ENCODE data around the gene BBLN.
"Not testable (repeated sequence)": the region's sequence is repeated elsewhere in the genome, so short reads cannot be mapped to it uniquely, and the experiment has no call there.

Gene BBLN, protein sequence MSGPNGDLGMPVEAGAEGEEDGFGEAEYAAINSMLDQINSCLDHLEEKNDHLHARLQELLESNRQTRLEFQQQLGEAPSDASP

DNA sequence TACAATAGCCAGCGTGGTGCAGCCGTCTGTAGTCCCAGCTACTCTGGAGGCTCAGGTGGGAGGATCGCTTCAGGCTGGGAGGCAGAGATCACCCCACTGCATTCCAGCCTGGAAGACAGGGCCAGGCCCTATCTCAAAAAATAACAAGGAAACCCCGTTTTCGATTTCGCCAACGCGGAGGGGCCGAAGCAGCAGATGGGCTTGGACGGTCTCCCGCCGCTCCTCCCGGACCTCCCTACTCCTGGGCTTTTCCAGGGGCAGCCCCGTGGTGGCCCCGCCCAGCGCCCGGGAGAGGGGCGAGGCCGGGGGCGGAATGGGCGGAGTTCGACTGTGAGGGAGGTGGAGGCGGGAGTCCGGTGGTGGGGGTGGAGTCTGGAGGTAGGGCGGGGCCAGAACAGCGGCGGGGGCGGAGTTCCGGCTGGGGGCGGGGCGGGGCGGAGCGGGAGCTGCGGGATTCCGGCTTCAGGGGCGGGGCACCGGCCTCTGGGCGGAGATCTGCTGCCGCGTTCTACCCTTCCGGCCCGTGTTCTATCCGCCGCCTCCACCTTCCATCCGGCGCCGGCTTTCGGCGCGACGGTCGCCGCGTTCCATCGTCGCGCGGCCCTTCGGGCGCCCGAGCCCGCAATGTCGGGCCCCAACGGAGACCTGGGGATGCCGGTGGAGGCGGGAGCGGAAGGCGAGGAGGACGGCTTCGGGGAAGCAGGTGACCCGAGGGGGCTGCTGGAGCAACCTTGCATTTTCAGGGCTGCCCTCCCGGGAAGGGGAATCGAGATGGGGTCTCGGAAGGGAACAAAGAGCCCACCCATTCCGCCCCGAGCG is at the start of gene BBLN:
Gene BBLN (plus strand): TSS at position 482 of the 819 bp plus-strand sequence. CDS start 143 bp downstream, at position 625.
- DNase-seq (ENCODE audit: low spot score), result peak; percentile 91

DNA sequence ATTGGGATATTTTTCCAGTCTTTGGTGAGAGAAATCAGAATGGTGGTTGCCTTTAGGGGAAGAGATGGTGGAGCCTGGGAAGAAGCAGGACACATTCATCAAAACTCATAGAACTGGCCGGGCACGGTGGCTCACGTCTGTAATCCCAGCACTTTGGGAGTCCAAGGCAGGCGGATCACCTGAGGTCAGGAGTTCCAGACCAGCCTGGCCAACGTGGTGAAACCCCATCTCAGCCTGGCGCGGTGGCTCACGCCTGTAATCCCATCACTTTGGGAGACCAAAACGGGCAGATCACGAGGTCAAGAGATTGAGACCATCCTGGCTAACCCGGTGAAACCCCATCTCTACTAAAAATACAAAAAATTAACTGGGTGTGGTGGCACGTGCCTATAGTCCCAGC is 48.3 kb upstream of the BBLN start:
- DNase-seq (ENCODE audit: low spot score), result not testable (repeated sequence)

DNA sequence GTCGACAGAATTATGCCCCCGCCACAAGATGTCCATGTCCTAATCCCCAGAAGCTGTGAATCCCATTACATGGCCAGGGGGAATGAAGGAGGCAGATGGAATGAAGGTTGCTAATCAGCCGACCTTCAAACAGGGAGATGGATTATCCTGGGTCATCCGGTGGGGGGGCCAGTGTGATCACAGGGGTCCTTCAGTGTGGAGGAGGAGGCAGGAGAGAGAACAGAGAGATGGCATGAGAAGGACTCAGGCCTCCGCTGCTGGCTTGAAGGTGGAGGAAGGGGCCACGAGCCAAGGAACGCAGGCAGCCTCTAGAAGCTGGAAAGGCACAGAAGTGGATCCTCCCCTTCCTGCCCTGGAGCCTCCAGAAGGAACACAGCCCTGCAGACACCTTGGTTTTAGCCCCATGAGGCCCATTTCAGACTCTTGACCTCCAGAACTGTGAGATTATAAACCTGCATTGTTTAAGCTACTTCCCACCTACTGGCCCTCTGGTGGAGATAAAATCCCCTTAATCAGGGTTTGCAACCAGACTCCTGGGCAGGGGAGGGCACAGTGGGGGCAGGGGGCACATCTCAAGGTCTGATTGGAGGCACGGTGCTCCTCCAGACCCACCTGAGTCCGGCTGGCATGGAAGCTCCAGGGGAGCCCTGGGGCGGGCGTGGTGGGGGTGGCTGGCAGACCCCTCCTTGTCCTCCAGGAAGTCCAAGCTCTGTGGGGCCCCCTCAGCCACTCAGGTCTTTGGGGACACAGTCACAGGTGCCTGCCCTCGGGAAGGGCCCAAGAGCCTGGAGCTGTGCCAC is 46.3 kb upstream of the BBLN start:
- no peak for DNase-seq (ENCODE audit: low spot score)

DNA sequence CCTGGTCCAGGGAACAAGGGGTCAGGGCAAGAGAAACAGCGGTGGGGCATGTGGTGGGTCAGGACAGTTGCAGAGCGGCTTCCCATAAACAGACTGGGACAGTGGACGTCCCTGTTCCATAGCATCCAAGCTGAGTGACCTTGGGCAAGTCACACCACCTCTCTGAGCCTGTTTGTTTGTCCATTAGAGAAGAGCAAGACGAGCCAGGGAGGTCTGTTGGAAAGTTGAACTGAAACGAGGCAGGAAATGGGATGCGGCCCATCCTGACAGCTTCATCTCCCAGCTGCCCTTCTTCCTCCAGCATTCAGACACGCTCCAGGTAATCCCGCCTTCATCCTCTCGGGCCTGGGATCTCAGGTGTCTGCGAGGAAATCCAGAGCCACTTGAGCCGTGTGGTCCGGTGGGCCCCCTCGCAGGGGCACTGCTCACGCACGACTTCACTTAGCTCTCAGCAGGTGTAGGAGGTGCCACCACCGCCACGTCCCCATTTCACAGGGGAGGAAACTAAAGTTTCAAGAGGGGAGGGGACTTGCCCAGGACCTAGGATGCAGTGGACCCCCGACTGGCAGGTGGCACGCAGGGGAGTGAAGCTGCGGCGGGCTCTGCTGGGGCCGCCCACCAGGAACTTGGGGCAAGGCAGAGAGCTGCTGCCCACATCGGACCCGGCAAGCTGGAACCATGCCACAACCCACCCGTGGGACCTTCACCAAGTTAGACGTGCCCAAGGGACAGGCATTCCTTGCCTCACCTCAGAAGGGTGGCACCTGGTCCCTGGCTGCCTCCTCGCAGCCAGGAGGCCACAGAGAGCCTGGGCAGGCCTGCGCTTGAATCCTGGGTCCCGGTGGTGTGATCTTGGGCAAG is 45.5 kb upstream of the BBLN start:
- DNase-seq (ENCODE audit: low spot score), result no peak

DNA sequence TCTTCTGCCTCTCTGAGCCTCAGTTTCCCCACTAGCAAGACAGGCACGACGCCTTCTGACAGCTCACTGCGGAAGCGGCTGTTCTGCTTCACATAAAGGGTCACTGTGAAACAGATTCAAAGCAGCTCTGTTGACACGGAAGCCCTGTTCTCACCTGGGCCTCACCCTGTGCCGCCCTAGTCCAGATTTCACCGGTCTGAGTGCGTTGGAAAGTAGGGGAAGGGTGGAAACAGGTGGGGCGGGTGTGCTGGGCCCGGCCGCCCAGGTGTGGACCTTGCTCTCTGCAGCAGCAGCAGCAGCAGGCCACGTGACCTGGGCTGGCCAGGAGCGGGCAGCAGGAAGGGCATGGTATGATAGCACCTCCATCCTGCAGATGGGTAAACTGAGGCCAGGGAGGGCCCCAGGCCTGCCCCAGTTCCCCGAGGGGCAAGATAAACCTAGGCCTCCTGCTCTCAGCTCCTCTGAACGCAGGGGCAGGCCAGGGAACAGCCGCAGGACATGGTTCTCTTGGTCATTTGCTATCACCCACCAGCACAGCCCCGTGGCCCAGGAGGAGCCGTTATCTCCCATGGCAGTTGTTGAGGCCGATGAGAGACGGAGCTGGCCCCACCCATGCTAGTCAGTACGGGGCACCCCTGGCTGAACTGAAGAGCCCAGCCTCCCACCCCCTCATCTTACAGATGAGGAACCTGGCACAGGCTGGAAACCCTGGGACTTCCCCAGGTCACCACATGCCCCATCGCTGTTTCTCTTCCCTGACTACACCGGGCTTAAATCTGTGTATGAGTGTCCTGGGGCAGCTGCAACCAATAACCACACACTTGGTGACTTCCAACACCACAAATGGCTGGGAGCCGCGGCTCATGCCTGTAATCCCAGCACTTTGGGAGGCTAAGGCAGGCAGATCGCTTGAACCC is 44.6 kb upstream of the BBLN start:
- no peak for DNase-seq (ENCODE audit: low spot score)

DNA sequence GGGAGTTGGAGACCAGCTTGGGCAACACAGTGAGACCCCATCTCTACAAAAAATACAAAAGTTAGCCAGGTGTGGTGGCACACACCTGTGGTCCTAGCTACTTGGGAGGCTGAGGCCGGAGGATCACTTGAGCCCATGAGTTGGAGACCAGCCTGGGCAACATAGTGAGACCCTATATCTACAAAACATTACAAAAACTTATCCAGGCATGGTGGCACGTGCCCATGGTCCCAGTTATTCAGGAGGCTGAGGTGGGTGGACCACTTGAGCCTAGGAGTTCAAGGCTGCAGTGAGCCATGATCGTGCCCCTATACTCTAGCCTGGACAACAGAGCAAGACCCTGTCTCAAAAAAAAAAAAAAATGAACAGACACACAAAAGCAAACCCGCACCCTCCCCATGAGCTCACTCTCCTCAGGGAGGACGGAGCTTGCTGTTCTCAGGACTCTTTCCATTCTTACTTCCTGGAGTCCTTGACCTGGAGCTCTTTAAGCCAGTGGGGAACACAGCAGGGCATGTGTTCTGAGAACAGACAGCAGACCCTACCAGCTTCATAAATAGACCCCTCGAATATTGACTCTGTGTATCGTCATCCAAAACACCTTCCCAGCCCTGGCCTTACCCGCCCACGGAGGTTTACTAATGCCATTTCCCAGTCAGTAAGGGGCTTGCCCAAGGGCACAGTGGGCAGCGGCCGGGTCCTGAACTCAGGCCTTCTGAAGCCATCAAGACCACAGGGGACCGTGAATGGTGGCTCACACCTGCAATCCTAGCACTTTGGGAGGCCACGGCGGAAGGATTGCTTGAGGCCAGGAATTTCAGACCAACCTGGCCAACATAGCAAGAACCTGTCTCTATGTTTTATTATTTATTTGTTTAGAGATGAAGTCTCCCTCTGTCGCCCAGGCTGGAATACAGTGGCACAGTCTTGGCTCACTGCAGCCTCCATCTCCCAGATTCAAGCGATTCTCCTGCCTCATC is 43.7 kb upstream of the BBLN start:
- no peak for DNase-seq (ENCODE audit: low spot score)

DNA sequence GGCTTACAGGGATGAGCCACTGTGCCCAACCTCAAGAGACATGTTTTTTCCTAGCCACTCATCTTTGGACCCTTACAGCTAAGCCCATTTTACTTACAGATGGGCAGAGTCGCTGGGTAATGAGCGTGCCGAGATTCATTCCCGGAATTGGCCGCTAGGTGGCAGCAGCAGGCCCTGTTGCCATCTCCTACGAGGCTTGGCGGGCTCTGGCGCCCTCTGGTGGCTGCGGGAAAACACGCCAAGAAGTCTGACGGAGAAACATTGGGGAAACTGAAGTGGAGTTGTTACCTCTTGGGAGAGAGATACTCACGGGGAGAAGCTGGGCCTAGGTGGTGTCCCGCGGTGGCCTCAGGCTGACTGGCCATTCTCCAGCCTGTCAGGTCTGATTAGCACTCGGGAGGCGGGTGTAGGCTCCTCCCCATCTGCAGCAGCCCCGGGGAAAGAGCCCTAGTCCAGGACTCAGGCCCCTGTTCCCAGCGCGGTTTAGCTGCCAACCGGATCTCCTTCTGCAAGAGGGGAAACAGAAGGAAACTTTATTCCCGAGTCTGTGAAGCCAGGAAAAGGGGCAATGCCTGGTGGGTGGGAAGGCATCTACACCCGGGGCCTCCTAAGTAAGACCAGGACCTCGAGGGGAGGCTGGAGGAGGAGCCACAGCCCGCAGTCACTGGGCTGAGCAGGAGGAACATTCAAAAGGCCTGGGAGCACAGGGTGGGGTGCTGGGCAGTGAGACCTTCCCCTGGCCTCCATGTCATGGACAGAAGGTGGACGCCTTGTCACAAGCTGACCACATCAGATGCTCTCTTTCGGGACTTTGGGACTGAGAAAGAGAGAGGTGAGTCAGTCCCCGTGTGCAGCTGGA is 42.2 kb upstream of the BBLN start:
- DNase-seq (ENCODE audit: low spot score), result peak; percentile 94

DNA sequence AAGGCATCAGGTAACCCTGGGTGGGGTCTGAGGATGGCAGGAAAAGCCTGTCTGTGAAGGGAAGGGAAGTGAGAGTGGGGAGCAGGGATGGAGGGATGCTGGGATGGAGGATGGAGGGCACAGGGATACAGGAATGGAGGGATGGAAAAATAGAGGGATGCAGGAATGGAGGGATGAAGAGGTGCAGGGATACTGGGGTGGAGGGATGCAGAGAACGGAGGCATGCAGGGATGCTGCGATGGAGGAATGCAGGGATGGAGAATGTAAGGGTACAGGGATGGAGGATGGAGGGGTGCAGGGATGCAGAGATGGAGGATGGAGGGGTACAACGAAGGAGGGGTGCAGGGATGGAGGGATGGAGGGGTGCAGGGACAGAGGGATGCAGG is 41.6 kb upstream of the BBLN start:
- no peak for DNase-seq (ENCODE audit: low spot score)

DNA sequence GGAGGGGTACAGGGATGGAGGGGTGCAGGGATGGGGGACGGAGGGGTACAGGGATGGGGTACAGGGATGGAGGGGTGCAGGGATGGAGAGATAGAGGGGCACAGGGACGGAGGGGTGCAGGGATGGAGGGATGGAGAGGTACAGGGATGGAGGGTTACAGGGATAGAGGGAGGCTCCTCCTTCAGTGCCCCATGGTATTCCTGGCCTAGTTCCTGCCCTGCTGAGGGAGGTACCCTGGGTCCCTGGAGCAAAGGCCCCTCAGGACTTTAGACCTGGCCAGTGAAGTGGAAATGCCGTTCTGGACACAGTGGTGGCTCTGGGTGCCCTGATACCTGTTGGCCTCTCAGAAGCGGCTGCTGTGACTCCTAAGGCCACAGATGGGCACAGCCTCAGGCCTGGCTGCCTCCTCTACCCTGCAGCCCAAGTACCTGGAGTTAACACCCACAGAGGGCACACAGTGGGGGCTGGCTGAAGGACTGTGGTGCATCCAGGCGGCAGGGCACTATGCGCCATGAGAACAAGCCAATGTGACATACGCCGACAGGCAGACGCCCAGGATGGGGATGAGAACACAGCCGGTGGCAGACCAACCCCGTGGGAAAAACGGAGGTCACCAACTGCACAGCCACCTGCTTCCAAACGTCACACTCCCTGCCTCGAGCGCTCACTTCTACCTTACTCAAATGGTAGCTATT is 40.9 kb upstream of the BBLN start:
- no peak for DNase-seq (ENCODE audit: low spot score)

DNA sequence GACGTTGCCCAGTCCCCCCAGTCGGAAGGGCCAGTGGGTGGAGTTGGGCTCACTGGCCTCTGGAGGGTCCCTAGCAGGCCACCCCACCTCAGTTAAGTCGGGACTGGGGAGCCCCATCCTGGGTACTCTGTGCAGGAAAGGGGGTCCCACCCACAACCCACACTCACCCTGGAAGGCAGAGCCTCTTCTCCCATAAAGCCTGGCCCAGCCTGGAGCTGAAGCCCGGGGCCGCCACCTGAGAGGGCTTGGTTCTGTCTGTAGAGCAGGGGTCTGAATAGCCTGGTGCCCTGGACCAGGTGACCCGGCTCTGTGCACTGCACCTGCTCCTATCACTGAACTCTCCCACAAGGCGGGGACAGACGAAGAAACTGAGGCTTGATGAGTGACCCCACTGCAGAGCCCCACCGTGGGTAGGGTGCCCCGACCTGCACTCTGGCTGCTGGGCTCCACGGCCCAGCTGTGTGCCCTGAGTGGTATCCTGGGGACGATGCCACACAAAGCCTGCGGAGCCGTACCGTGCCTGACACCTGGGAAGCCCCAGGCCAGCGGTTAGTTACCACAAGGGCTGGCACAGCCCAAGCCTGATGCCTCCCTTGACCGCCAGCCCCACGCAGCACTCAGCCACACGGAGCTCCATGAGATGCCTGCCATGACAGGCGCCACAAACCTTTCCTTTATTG is 39.9 kb upstream of the BBLN start:
- no peak for DNase-seq (ENCODE audit: low spot score)

DNA sequence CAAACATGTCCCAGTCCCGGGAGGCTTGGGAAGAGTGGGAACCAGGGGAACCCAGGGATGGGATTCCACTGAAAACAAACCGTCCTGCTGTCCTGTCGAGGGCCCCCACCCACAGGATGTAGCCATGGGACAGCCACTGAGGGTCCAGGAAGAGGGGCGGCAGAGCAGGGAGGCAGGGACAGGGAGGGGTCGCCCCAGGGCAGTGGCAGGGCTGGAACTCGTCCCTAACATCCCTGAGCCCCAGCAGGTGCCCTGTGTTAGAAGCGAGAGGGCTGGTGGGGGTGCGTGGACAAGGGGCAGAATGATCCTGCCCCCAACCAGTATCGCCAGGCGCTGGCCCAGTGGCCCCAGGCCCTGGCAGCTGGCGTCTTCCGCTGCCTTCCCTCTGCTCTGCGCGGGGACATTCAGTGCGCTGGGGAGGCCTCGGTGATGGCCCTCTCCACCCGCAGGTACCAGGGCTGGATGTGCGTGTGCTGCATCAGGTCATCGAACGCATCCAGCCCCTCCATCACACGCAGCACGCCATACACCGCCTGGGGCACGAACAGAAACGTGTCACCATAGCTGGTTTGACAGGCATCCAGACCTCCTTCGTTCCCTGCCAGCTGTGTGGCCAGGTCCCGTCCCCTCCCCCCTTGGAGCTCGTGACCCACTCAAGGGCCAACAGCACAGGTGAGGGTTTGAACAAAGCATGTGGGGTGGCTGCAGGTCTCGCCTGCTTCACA is 39.2 kb upstream of the BBLN start:
- no peak for DNase-seq (ENCODE audit: low spot score)

DNA sequence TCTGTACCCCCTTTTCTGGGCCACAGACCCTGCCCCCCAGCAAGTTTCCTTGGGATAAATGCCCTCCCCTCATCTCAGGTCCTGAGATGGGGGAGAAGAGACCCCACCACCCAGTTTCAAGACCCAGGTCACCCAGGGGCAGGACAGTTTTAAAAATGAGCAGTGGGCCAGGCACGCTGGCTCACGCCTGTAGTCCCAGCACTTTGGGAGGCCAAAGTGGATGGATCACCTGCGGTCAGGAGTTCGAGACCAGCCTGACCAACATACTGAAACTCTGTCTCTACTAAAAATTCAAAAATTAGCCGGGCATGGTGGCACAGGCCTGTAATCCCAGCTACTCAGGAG is 38.6 kb upstream of the BBLN start:
- no peak for DNase-seq (ENCODE audit: low spot score)

DNA sequence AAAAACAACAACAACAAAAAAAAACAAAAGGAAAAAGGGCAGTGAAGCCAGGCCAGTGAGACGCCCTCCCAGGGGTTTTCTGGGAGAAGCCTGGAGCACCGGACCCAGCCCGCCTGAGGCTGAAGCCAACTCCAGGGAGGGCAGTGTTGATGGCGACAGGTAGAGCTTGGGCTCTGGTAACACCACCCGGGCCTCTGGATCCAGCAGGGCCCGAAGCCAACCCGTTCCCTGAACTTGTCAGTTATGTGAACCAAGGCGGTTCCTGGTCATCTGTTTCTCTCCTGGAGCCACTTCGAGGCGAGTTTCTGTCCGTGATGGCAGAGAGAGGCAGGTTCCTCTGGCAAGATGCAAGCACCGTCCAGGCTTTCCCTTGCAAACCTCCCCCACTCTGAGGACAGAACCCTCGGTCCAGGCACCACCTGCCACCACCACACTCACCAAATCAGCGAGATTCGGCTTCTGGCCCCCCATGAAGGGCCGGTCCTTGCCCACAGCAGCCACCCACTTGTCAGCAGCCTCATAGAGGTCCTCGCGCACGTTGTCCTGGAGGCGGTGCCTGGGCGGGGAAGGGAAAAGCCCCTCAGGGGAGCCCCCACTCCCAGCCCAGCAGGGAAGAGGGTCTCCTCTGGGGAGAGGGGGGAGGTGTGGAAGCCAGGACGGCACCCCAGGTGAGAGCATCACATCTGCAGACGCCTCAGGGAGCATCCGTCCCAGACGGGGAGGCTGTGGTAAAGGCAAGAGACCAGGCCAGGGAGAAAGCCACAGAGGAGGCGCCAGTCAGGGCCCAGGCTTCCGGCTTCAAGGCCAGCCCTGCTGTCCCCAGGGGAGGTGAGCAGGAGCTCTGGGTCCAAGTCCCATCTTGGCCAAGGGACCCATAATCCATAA is 37.9 kb upstream of the BBLN start:
- no peak for DNase-seq (ENCODE audit: low spot score)

DNA sequence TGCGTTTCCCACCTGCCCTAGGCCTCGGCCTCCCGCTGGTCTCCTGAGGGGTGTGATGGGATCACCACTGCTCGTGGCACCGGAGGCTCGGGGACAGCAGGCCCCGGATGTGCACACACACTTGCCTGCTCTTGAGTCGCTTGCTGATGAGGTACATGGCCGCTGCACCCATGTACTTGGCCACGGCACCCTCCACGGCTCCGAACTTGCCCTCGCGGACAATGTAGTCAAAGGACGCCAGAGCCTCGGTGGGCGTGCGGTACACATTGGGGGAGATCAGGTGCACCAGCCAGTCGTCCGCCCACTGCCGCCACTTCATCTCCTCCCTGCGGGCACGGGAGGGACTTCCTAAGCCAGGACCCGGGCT is 37.3 kb upstream of the BBLN start:
- no peak for DNase-seq (ENCODE audit: low spot score)

DNA sequence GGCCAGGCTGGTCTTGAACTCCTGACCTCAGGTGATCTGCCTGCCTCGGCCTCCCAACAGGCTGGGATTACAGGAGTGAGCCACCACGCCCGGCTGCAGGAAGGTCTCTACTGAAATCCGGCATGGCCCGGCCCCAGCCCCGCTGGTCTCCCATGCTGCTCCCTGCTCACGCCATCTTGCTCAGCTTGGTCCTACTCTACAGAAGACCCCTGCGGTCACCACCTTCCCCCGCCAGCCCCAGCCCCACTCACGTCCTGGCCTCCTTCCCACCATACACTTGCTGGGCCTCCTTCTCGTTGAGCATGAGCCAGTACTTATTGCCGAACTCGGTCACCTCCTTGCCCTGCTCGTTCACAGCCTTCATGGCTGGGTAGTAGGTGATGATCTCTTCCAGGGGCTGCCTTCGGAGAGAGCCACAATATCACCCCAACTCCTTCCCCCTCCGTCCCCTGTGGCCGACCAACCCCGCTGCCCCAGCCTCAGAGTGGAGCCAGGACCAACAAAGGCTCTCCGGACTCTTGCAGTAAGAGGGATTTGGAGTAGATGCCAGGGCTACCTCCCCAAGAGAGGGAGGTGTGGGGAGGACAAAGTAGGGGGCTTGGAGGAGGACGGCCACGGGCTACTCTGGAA is 36.5 kb upstream of the BBLN start:
- DNase-seq (ENCODE audit: low spot score), result no peak

DNA sequence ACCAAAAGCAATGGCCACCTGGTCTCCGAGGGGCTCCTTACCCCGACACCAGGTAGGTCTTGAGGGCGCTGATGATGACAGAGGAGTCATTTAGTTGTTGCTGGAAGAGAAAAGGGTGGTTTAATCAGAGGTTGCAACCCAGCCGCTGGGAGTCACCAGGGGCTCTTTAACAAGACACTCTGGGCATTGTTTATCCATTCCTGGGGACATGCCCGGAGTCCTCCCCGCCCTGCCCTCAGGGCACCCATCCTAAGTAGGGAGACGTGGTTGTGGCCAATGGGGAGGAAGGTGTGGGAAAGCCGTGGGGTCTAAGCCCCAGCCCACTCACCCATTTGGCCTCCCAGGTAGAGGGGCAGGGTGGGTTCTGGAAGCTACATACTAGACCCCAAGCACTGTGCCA is 35.6 kb upstream of the BBLN start:
- DNase-seq (ENCODE audit: low spot score), result no peak
